Measurements from ENCODE around the gene CAMK1.

DNA sequence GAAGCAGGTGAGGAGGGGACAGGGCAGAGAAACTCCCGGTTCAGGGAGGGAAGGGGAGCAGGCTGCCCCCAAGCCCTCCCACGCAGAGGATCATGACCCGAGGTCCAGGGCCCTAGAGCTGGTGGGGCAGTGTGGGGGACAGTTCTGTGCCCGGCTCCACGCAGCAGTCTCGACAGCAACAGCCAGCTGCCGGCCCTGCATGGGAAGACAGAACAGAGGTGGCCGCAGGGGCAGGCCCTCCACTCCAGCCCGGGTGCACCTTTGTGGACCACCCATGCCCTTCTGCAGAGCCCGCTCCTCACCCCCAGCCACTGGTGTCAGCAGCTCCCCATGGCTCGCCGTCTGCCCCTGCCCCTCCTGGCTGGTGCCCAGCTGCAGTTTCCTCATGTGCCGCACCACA lies 12.3 kb downstream of the CAMK1 start:
- TF ChIP-seq POLR2A (conservative IDR thresholded peaks at IDR 0.05) = no peak
- TF ChIP-seq EZH2 (IDR thresholded peaks at IDR 0.05; ENCODE audit: borderline replicate concordance, low read depth, low read length) = no peak
- TF ChIP-seq, protein P1, sequence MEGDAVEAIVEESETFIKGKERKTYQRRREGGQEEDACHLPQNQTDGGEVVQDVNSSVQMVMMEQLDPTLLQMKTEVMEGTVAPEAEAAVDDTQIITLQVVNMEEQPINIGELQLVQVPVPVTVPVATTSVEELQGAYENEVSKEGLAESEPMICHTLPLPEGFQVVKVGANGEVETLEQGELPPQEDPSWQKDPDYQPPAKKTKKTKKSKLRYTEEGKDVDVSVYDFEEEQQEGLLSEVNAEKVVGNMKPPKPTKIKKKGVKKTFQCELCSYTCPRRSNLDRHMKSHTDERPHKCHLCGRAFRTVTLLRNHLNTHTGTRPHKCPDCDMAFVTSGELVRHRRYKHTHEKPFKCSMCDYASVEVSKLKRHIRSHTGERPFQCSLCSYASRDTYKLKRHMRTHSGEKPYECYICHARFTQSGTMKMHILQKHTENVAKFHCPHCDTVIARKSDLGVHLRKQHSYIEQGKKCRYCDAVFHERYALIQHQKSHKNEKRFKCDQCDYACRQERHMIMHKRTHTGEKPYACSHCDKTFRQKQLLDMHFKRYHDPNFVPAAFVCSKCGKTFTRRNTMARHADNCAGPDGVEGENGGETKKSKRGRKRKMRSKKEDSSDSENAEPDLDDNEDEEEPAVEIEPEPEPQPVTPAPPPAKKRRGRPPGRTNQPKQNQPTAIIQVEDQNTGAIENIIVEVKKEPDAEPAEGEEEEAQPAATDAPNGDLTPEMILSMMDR (IDR thresholded peaks at IDR 0.05 in 2 of 3, conservative IDR thresholded peaks at IDR 0.05 in 1 of 3; ENCODE audit: insufficient read depth in 2 of 3, low read depth in 1 of 3, low read length in 3 of 3) = no peak
- TF ChIP-seq, protein P2, sequence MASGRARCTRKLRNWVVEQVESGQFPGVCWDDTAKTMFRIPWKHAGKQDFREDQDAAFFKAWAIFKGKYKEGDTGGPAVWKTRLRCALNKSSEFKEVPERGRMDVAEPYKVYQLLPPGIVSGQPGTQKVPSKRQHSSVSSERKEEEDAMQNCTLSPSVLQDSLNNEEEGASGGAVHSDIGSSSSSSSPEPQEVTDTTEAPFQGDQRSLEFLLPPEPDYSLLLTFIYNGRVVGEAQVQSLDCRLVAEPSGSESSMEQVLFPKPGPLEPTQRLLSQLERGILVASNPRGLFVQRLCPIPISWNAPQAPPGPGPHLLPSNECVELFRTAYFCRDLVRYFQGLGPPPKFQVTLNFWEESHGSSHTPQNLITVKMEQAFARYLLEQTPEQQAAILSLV (tag; IDR thresholded peaks at IDR 0.05) = no peak
- TF ChIP-seq SMAD1 (IDR thresholded peaks at IDR 0.05; ENCODE audit: low read depth, low read length, partially characterized antibody) = no peak
- TF ChIP-seq ZNF212 (CRISPR knock-in tag; IDR thresholded peaks at IDR 0.05) = no peak
- no peak for TF ChIP-seq ZNF780A (CRISPR knock-in tag; IDR thresholded peaks at IDR 0.05)
- no peak for TF ChIP-seq SRSF9 (IDR thresholded peaks at IDR 0.05; ENCODE audit: borderline replicate concordance, low read depth, low read length)
- TF ChIP-seq ZNF316 (IDR thresholded peaks at IDR 0.05) = no peak
- TF ChIP-seq CEBPB (tag; IDR thresholded peaks at IDR 0.05) = no peak
- TF ChIP-seq MAFF (IDR thresholded peaks at IDR 0.05; ENCODE audit: low read length) = no peak
- no peak for TF ChIP-seq MTA2 (IDR thresholded peaks at IDR 0.05; ENCODE audit: low read depth)
- no peak for TF ChIP-seq ZNF121 (CRISPR knock-in tag; conservative IDR thresholded peaks at IDR 0.05)
- no peak for TF ChIP-seq EP300 (IDR thresholded peaks at IDR 0.05; ENCODE audit: low read length)
